Lower lobe of right lung (tissue), 2 donors: ENCODE measurements around the gene SAAL1. TPM values are rescaled to one million over a fixed set of nuclear protein-coding genes. Genes with fewer than 3 reads are reported as not detected.

Experiments used
- ATAC-seq, 2 donors: fragments of 200-7000 bp; cut with Tn5 transposase; one replicate each; pipeline ENCODE4 v1.9.1; 2020 to 2022; ENCODE audit warnings: mild to moderate bottlenecking in 2 of 2, moderate library complexity in 2 of 2
- DNase-seq: peaks from one replicate; pipeline ENCODE4 v3.0.0-alpha.2; 2020
- H3K27ac ChIP-seq: fragments of 200-600 bp; one replicate; pipeline ENCODE4 v1.8.0; 2022
- H3K27me3 ChIP-seq: fragments of 200-600 bp; one replicate; pipeline ENCODE4 v1.8.0; 2022; ENCODE audit warnings: low read depth
- H3K36me3 ChIP-seq: fragments of 200-600 bp; one replicate; pipeline ENCODE4 v1.8.0; 2022; ENCODE audit warnings: mild to moderate bottlenecking
- H3K4me1 ChIP-seq: fragments of 200-600 bp; one replicate; pipeline ENCODE4 v1.8.0; 2022
- H3K4me3 ChIP-seq: fragments of 200-600 bp; one replicate; pipeline ENCODE4 v1.8.0; 2022; ENCODE audit warnings: mild to moderate bottlenecking
- H3K9me3 ChIP-seq: fragments of 200-600 bp; one replicate; pipeline ENCODE4 v1.8.0; 2022
- intact Hi-C: fragments of 100-400 bp; cut with DNase I; formaldehyde crosslinking; loops from one replicate; pipeline ENCODE4 v1.11.0; 2022
- long read RNA-seq: library from polyadenylated mRNA; unstranded; transcript quantifications from one replicate; pipeline ENCODE4 v2.0.0, GENCODE V29; 2021
- total RNA-seq: library from RNA; stranded (reverse); fragmentation: NEBNext Ultra II Directional; extraction: Animal tissue kit (Norgen Biotek cat#: 25700); gene quantifications from one replicate; pipeline ENCODE4 v1.2.1, GENCODE V29; 2021
- TF ChIP-seq, protein P1 (sequence below): fragments of 200-600 bp; IDR thresholded peaks from one replicate; pipeline ENCODE4 v1.8.0; 2022; ENCODE audit warnings: antibody characterized with exemption, mild to moderate bottlenecking
- donor health status: DM: no; HTN: yes; CAD: no; lungs with severe emphysema.

The SAAL1 gene, protein sequence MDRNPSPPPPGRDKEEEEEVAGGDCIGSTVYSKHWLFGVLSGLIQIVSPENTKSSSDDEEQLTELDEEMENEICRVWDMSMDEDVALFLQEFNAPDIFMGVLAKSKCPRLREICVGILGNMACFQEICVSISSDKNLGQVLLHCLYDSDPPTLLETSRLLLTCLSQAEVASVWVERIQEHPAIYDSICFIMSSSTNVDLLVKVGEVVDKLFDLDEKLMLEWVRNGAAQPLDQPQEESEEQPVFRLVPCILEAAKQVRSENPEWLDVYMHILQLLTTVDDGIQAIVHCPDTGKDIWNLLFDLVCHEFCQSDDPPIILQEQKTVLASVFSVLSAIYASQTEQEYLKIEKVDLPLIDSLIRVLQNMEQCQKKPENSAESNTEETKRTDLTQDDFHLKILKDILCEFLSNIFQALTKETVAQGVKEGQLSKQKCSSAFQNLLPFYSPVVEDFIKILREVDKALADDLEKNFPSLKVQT
- 9.5 TPM for total RNA-seq
- long read RNA-seq, transcript SAAL1-202 (12 exons, 1,582 nt), result major isoform, 7 of 10 reads
- long read RNA-seq, partial matches to known transcripts, result 0 of 10 reads
- long read RNA-seq, other reads (novel, unspliced or antisense), result 2 of 10 reads

DNA sequence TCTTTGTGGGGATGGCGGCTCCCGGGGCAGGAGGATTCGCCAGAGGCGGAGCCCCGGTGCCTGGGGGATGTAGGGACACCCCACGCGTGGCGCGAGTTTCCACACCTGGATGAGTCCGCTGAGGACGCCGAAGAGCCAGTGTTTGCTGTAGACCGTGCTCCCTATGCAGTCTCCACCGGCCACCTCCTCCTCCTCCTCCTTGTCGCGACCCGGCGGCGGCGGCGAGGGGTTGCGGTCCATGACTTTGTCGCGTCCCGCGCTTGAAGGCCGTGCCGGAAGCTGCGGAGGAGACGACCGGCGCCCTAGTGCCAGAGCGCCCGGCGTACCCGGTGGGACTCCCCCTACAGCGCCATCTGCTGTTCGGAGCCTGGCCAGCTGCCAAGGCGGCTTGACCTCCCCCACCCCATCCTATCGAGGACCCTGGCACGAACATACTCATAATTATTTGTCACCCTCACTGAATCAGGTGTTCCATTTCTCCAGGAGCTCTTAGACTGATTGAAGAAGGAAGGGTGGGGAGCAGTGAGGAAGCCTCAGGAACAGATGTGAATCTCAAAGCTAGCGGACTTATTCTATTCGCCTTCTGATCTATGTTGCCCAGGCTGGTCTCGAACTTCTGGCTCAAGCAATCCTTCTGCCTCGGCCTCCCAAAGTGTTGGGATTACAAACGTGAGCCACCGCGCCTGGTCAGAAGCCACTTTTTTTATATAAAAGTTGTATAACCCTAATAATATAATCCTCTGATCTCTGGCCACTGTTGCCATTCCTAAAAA is at the start of gene SAAL1:
SAAL1 (minus strand) TSS at position 281 of the 773 bp plus-strand sequence; CDS start at position 240, 41 bp downstream.
- Histone ChIP-seq H3K36me3 (peaks cover 25% of the 10 kb centered on the region), H3K9me3 (no peaks in the 10 kb centered on the region), H3K27ac (peak within 1 kb of the TSS; percentile 73), H3K4me3 (peak within 1 kb of the TSS; percentile 89), H3K4me1 (peaks cover 11% of the 10 kb centered on the region), H3K27me3 (no peaks in the 10 kb centered on the region)
- TF ChIP-seq, protein P1, sequence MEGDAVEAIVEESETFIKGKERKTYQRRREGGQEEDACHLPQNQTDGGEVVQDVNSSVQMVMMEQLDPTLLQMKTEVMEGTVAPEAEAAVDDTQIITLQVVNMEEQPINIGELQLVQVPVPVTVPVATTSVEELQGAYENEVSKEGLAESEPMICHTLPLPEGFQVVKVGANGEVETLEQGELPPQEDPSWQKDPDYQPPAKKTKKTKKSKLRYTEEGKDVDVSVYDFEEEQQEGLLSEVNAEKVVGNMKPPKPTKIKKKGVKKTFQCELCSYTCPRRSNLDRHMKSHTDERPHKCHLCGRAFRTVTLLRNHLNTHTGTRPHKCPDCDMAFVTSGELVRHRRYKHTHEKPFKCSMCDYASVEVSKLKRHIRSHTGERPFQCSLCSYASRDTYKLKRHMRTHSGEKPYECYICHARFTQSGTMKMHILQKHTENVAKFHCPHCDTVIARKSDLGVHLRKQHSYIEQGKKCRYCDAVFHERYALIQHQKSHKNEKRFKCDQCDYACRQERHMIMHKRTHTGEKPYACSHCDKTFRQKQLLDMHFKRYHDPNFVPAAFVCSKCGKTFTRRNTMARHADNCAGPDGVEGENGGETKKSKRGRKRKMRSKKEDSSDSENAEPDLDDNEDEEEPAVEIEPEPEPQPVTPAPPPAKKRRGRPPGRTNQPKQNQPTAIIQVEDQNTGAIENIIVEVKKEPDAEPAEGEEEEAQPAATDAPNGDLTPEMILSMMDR, result peak; percentile 80
- ATAC-seq (peak; percentile 97 to 99), DNase-seq (peak; percentile 91)
- intact Hi-C loops, result no loop called here

DNA sequence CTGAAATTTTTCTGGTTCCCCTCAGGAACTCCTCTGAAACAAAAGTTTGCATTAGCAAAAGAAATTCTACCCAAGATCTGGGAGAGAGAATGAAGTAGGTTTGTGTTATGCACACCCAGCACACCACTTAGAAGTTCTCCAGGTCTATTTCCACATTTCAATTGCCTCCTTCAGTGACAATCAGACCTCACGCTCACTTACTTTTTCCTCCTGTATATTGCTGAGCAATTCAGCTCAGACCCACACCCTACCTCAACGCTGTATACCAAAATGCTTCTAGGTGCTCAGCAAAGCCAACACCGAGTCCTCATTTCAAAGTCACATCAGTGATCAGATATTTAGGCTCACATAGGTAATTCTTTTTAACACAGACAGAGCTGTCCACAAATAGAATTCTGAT is 45.7 kb upstream of the SAAL1 start:
- ATAC-seq, result peak; percentile 37 to 50
- TF ChIP-seq, protein P1, result no peak
- intact Hi-C loops, result no loop called here

DNA sequence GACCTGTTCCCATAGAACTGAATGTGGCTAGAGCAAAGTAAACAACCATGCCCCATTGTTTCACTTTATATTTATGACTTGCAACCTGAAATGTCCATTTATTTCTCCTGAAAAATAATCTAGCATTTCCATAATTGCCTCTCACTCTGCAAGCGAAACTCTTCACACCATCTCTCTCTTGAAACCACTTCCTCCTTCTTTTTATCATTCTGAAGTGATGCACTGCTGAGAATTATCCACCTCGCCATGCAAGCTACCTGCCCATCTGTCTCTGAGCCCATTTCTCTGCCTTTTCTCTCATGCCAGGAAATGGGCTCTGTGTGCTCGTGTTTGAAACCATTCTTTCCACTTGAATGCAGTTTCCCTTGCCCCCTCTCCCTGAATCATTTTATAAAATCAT is 40.0 kb upstream of the SAAL1 start:
- no peaks in the 10 kb centered on the region for H3K36me3 ChIP-seq
- H3K4me3 ChIP-seq, result no peak overlapping the region
- DNase-seq (no peak), ATAC-seq (no peak)
- no peaks in the 10 kb centered on the region for H3K4me1 ChIP-seq
- TF ChIP-seq, protein P1, result no peak
- H3K9me3 ChIP-seq, result no peaks in the 10 kb centered on the region
- H3K27ac ChIP-seq, result no peak overlapping the region
- peaks cover 6% of the 10 kb centered on the region for H3K27me3 ChIP-seq
- intact Hi-C loops, result no loop called here

More for the DNA sequence above, 45.7 kb upstream of the SAAL1 start:
- no peaks in the 10 kb centered on the region for H3K9me3 ChIP-seq
- no peaks in the 10 kb centered on the region for H3K36me3 ChIP-seq
- H3K27me3 ChIP-seq, result peaks cover 5% of the 10 kb centered on the region
- H3K4me3 ChIP-seq, result no peak overlapping the region
- H3K4me1 ChIP-seq, result no peaks in the 10 kb centered on the region
- no peak overlapping the region for H3K27ac ChIP-seq
- DNase-seq, result no peak

DNA sequence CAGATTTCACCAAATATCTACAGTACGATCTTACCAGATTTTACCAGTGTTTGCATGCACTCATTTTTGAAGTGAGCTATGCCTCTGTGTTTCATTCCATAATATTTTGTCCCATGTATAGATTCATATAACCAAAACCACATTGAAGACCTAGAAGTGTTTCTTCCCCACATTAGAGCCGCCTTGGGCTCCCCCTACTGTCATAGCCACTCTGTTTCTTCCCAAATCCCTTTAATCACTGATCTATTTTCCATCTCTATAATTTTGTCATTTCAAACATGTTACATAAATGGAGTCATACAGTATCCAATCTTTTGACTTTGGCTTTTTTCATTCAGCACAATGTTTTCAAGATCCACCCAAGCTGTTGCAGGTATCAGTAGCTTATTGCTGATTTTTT is 39.1 kb upstream of the SAAL1 start:
- no peaks in the 10 kb centered on the region for H3K36me3 ChIP-seq
- H3K4me3 ChIP-seq, result no peak overlapping the region
- no peak for ATAC-seq
- no peak for DNase-seq
- intact Hi-C loops, result no loop called here
- H3K4me1 ChIP-seq, result no peaks in the 10 kb centered on the region
- H3K27me3 ChIP-seq, result peaks cover 11% of the 10 kb centered on the region
- H3K27ac ChIP-seq, result no peak overlapping the region
- TF ChIP-seq, protein P1, result no peak
- no peaks in the 10 kb centered on the region for H3K9me3 ChIP-seq

DNA sequence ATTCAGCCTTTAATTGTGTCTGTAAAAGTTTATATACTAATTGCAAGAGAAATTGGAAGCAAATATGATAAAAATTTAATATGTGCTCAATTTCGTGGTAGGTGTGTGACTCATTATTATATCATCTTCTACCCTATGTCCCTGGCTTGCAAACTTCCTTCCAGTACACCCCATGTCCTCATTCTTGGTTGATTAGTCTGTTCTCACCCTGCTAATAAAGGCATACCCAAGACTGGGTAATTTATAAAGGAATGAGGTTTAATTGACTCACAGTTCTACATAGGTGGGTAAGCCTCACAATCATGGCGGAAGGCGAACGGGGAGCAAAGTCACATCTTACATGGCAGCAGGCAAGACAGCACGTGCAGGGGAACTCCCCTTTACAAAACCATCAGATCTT is 38.4 kb upstream of the SAAL1 start:
- intact Hi-C loops, result no loop called here
- TF ChIP-seq, protein P1, result no peak

More for the DNA sequence above, 38.4 kb upstream of the SAAL1 start:
- no peak overlapping the region for H3K4me3 ChIP-seq
- H3K27me3 ChIP-seq, result peaks cover 11% of the 10 kb centered on the region
- DNase-seq (no peak), ATAC-seq (no peak)
- no peaks in the 10 kb centered on the region for H3K36me3 ChIP-seq
- H3K9me3 ChIP-seq, result no peaks in the 10 kb centered on the region
- H3K4me1 ChIP-seq, result no peaks in the 10 kb centered on the region
- H3K27ac ChIP-seq, result no peak overlapping the region
